ENCODE measurements around the gene ADGRG3.

Gene ADGRG3

DNA sequence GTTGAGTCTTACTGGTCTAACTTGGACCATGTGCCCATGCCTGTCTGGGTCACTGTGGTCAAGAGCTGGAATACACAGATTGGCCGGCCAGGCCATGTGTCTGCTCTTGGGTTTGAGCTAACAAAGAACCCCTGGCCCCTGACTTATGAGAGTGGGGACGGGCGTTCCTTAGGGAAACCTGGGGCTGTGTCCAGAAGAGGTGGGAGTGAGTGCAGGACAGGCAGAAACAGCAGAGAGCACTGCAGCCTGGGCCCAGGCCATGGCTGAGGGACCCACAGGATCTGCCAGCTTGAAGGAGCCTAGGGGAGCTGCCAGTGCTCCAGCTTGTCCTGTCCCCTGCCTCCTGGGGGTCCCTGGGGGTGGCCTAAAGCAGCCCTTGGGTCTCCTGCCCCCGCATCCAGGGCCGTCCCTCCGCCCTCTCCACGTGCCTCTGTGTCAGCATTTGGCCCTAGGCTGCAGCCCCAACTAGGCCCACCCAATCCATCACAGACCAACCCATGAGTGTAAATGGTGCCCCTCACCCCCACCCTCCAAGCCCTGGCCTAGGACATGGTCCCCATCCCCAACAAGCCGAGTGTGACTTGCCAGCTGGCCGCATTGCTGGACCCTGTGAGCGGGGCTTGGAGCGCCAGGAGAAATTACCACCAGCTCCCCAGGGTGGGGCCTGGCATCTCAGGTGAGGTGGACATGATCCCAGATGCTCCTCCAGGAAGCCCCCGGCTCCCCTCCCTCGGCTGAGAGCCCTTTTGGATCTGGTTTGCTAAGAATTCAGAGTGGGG is 14.0 kb downstream of the ADGRG3 start:
- no peak overlapping the region for H3K27ac ChIP-seq (ENCODE audit: extremely low read depth, low read depth, low read length)
- H3K36me3 ChIP-seq (ENCODE audit: control insufficient read depth in 2 of 2, insufficient read depth in 1 of 2, low read length in 2 of 2): no peaks in the 10 kb centered on the region
- H3K4me1 ChIP-seq (ENCODE audit: control insufficient read depth, insufficient read depth, low read length): no peaks in the 10 kb centered on the region
- CTCF ChIA-PET: interaction anchor here (1.6 kb wide), 1 partner anchor 106 kb away, joined by 3 read pairs; no protein-coding TSS in a partner anchor
- no peaks in the 10 kb centered on the region for H3K9me3 ChIP-seq (ENCODE audit: control insufficient read depth, insufficient read depth, low read depth, low read length)
- H3K4me3 ChIP-seq (ENCODE audit: low read depth, low read length): no peak overlapping the region
- TF ChIP-seq PRDM2 (tag by site-specific recombination; IDR thresholded peaks at IDR 0.05; ENCODE audit: borderline replicate concordance) (no peak), ZNF580 (tag by site-specific recombination; IDR thresholded peaks at IDR 0.05) (no peak), FEZF1 (tag by site-specific recombination; IDR thresholded peaks at IDR 0.05) (no peak), ZNF19 (tag by site-specific recombination; IDR thresholded peaks at IDR 0.05; ENCODE audit: low read depth) (no peak), KLF8 (tag by site-specific recombination; IDR thresholded peaks at IDR 0.05) (no peak), ZNF791 (tag by site-specific recombination; IDR thresholded peaks at IDR 0.05) (no peak)
- POLR2A ChIA-PET: interaction anchor here (1.4 kb wide), 1 partner anchor 54 kb away, joined by 3 read pairs; the partner anchor contains the start of gene KATNB1

DNA sequence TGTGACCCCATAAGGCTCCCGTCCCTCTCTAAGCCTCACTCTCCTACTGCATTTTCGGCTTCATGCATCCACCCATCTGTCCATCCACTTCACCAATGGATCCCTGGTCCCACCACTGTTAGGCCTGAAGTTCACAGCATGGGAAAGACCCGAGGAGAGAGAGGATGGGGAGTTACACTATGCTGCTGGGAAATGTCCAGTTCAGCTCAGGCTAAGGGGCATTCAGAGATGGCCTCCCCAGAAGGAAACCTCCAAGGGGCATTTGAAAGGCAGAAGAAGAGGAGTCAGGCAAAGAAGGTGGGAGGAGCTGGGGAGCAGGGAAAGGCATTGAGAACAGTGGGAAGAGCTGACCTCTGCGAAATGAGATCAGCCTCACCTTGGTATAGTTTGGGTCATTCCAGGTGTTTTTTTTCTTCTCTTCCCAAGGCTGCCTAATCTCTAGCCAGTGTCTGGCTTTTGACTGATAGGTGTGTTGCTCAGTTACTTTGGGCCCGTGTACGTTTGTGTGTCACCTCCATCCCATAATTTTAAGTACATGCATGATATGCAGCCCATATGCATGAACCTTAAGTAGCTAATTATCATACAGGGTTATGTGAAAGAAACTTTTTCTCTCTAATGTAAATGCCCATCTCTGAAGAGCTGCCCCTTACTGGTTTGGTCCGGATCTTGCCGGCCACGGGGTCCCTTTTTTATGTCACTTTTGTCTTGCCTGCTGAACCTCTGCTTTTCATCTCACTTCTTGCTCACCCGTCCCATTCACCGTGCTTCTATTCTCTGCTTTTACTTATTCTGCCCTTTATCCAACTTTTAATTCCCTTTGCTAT is 14.9 kb downstream of the ADGRG3 start:
- ChIA-PET POLR2A (interaction anchor here (1.1 kb wide), 1 partner anchor 90 kb away, joined by 4 read pairs; no protein-coding TSS in a partner anchor), CTCF (interaction anchor here (0.6 to 1.6 kb wide), 2 partner anchors 107 to 220 kb away, joined by 3 read pairs; no protein-coding TSS in a partner anchor)
- H3K36me3 ChIP-seq (ENCODE audit: control insufficient read depth in 2 of 2, insufficient read depth in 1 of 2, low read length in 2 of 2): no peaks in the 10 kb centered on the region
- no peaks in the 10 kb centered on the region for H3K9me3 ChIP-seq (ENCODE audit: control insufficient read depth, insufficient read depth, low read depth, low read length)
- no peak overlapping the region for H3K27ac ChIP-seq (ENCODE audit: extremely low read depth, low read depth, low read length)
- H3K4me3 ChIP-seq (ENCODE audit: low read depth, low read length): no peak overlapping the region
- no peaks in the 10 kb centered on the region for H3K4me1 ChIP-seq (ENCODE audit: control insufficient read depth, insufficient read depth, low read length)
- no peak for TF ChIP-seq ZFP3 (tag by site-specific recombination; IDR thresholded peaks at IDR 0.05; ENCODE audit: low read depth)
- TF ChIP-seq ZXDB (tag by site-specific recombination; IDR thresholded peaks at IDR 0.05): no peak
- TF ChIP-seq, protein P1, sequence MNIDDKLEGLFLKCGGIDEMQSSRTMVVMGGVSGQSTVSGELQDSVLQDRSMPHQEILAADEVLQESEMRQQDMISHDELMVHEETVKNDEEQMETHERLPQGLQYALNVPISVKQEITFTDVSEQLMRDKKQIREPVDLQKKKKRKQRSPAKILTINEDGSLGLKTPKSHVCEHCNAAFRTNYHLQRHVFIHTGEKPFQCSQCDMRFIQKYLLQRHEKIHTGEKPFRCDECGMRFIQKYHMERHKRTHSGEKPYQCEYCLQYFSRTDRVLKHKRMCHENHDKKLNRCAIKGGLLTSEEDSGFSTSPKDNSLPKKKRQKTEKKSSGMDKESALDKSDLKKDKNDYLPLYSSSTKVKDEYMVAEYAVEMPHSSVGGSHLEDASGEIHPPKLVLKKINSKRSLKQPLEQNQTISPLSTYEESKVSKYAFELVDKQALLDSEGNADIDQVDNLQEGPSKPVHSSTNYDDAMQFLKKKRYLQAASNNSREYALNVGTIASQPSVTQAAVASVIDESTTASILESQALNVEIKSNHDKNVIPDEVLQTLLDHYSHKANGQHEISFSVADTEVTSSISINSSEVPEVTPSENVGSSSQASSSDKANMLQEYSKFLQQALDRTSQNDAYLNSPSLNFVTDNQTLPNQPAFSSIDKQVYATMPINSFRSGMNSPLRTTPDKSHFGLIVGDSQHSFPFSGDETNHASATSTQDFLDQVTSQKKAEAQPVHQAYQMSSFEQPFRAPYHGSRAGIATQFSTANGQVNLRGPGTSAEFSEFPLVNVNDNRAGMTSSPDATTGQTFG (tag by site-specific recombination; IDR thresholded peaks at IDR 0.05; ENCODE audit: borderline replicate concordance): no peak
- no peak for TF ChIP-seq ZNF558 (tag by site-specific recombination; IDR thresholded peaks at IDR 0.05)
- TF ChIP-seq ZNF280C (tag by site-specific recombination; IDR thresholded peaks at IDR 0.05): no peak
- TF ChIP-seq YY2 (tag by site-specific recombination; IDR thresholded peaks at IDR 0.05): no peak
- TF ChIP-seq ZNF48 (tag by site-specific recombination; IDR thresholded peaks at IDR 0.05): no peak
- TF ChIP-seq PRDM10 (tag by site-specific recombination; IDR thresholded peaks at IDR 0.05): no peak
- TF ChIP-seq ZNF426 (tag by site-specific recombination; IDR thresholded peaks at IDR 0.05): no peak
- TF ChIP-seq ZFHX2 (tag by site-specific recombination; conservative IDR thresholded peaks at IDR 0.05): no peak
